ENCODE results near the gene EXT2.

The EXT2 gene

DNA sequence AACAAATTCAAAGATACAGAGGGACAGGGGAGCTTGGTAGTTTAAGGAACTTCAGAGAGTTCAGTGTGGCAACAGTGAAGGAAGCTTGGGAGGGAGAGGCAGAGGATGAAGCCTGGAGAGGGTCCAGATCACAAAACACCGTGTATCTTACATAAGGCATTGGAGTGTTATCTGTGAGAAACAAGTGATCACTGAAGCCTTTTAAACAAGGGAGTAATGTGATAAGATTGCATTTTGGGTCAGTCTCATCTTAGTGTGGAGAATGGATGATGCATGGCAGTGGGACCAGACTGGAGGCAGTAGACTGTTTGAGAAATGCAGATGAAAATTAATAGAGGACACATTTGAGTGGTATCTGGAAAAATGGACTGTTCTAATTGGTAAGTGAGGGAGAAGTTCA lies 79.4 kb downstream of the EXT2 start:
- DNase-seq, result no peak

- DNase-seq, result no peak
Observed at GRCh38 chr11:44176546-44177213, 81.2 kb downstream of the EXT2 start.

DNA sequence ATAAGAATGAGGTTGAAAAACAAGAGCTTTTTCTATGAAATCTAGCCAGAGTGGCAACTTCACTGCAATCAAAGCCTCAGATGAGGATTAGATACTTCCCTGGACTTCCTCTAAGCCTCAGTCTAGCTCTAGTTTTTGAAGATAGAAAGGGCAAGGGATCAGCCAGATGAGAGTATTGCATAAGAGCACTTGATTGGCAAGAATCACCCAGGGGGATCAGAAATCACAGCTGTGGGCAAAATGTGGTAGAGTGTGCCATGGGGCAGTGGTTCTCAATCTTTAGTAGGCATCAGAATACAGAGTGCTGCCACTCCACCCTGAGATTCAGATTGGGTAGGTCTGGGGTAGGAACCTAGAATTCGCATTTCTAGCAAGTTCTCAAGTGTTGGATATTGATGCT lies 82.4 kb downstream of the EXT2 start:
- DNase-seq, result no peak

GRCh38 chr11:44178381-44178780 lies 82.9 kb downstream of the EXT2 start:
- DNase-seq, result no peak

DNA sequence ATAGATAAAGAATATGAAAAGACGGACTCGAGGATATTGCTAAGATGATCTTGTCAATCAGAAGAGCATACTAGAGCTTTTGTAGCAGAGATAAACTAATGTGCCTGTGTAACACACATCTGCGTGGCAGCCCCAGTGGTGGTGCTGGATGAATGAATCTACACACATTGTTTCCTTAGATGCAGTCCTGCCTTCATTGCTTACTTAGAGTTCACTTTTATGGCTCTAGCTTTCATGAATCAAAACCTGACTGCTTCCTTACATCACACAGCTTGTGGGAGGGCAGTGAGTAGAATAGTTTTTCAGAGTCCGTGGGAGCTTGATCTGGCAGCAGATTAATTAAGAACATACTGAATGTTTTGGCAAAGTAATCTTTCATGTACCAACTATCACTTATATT lies 83.7 kb downstream of the EXT2 start:
- no peak for DNase-seq

DNA sequence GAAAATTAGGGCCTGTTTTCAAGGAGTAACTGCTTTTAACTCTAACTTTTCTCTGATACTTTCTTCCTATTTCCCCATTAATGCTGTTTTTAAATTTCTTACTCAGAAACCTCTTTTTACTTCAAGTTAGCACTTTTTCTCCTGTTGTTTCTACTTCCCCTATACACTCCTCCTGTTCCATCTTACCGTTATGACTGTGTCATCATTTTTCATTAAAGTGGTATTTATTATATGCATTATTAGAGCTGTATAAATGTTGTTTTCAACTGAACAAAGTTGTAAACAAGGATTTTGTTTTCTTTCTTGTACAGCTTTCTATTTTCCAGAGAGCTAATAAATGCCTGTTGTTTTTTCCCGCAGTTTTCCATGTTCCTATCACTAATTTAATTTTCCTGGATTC lies 84.6 kb downstream of the EXT2 start:
- DNase-seq, result no peak

DNA sequence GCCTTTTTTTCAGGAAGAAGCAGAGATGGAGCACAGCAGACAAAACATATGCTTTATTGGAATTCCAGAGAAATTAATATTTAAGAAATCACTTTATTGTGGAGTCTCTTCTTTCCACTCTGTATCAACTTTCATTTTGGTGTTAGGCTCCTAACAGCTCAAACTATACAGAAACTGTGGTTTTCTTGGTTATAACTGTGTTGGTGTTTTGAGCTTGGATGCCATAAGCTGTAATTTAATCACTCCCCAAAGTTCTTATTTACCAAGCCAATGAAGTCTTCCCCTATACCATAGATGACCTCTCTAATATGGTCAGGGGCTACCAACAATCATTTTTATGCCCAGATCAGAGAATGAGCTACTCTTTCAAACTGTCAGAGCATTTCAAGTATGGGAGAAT lies 90.0 kb downstream of the EXT2 start:
- DNase-seq, result no peak

DNA sequence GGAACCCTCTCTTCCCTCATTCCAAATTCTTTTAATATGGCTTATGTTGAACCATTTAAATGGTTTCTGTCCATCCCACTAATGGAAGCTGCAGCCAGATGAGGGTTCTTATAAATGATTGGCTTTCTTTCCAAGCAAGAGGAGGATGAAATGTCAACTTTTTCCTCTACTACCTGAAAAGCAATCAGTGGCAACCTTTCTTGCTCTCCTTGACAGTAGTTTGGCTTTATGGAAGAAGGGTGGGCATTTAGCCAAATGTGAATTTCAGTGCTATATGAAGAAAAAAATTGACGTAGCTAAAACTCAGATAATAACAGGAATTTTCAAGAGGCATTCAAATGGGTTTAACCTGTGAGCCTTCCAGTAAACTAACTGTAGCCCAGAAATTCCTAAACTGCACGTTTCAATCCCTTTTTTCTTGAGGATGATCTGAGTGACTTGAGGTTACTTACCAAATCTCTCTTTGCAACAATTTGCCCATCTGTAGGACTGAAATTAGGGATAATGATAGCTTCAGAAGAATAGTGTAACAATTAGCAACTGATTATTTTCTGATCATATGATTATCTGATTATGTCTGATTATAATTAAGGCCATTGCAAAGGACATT lies 90.9 kb downstream of the EXT2 start:
- DNase-seq, result no peak

GRCh38 chr11:44188643-44189042 lies 93.2 kb downstream of the EXT2 start:
- no peak for DNase-seq

GRCh38 chr11:44189986-44190882 lies 94.8 kb downstream of the EXT2 start:
- no peak for DNase-seq

DNA sequence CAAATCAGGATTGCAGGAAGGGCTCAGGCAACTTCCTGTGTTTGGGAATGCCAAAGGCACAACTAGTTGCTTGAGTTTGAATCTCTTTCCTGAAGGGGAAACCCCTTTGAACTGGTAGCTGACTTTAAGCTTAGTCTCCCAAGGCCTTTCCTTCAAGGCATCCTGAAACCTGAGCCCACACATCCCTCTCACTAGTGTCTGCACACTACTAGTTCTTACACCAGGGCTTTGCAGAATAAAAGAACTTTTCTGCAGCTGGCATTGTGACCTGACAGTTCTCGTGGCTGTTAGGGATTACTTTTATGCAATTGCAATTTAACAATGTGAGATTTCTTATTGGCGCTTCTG lies 95.4 kb downstream of the EXT2 start:
- no peak for DNase-seq

DNA sequence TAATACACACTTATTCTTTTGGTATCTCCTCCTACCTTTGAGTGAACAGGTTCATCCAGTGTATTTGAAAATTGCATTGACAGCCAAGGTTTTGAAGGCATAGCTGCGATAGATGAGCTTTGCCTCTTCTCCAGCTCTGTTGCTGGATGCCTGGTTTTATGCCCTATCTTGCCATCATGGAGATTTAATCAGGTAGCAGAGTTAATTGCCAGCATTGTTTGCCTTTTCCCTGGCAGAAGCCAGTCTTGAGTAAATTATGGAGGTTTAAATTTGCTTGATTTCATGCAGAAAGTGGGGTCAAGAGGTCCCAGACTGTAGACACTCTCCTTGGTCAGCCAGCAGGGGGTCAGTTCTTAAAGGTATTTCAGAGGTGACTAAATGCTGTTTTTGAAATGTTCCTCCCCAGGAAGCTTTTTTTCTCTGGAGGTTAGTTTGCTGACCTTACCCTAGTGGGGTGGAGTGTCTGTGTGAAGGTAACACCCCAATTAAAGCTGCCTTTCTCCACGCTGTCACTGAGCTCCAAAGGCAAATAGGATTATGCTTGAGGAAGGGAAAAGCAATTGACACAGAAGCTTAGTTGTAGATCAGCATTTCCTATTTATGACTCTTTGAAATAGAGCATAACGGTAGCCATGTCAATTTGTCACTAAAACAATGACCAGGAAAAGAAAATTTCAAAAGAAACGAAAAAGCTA lies 96.0 kb downstream of the EXT2 start:
- DNase-seq, result no peak

- DNase-seq, result no peak
Observed at GRCh38 chr11:44192017-44192385, 96.5 kb downstream of the EXT2 start.

DNA sequence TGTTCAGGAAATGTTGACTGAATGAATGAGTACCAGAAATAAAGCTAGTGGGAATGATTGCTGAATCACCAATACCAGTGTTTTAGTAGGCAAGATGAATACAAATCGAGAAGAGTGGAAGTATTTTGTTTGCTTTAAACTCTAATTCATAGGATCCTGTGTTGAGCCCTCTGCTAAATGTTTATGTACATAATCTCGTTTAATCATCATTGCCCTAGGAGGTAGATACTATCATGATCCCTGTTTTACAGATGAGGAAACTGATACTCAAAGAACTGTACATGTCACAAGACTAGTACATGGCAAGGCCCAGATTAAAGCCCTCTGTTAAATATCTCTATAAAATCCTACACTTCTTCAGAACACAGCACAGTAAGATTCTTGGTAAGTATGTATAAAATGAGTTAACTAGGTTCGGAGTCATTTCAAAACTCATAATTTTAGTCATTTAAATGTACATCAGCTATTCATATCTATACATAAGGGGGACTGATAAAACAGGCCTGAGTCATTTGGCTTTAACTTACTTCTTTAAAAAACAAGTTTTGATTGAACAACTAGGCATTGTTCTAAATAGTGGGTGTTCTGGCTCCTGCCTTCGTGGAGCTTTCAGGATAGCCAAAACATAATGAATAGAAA lies 97.1 kb downstream of the EXT2 start:
- no peak for DNase-seq

DNA sequence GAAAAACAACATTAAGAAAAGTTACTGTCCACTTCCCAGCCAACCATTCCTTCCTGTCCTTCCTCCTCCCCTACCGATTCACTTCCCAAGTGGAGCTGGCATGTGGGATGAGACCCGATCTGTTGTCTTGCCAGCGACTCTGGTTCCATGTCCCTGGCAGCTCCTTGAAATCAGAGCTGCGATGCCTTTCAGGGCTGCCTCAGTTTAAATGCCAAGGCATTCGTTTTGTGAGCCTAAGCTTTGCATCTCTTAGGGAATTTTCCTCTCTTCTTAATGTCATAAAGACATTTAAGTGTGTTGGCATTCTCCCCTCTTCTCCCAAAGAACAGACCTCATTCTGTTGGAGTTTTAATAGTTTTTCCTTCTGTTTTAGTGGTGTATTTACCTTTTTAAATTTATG lies 98.4 kb downstream of the EXT2 start:
- no peak for DNase-seq

DNA sequence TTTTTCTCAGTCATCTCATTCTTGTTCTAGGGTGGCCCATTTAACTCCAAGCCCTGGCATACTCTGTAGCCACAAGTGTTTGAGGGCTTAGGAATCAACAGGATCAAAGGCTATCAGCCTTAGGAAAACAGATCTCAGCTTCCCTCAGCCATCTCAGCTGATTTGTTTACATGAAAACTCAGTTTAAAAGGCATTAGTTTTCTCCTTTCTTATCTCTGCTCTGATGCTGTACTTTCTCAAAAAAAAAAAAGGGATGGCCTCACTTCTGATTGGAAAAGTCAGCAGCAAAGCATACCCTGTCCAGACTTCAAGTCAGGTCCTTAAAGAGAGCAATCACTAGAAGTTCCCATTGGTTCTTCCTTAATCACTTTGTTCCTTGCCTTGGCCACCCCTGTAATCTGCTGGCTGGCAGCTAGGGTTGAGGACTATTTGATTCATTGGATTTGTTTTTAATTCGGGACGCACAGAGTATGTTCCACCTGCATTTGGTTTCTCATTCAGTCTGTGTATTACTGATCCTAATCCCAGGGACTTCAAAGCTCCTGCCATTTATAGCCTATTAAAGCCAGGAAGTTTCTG lies 102.8 kb downstream of the EXT2 start:
- no peak for DNase-seq

GRCh38 chr11:44199298-44199697 lies 103.8 kb downstream of the EXT2 start:
- DNase-seq, result no peak

DNA sequence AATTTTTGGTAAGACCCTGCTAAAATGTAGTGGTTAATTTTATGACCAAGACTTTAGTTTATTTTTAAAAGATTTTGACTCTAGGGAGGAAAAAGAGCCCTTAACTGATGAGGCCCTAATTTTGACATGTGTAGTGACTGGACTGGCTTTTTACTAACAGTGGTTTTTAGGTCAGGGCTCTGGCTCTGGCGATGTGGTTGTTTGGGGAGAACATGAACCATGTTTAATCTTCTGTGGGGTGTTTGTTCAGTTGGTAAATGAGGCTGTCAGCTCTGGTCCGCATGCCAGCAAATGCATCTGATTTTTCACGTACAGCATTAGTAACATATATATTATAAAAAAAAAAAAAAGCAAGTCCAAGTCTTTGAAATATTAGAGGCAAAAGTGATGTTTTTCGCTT lies 104.3 kb downstream of the EXT2 start:
- DNase-seq, result no peak

DNA sequence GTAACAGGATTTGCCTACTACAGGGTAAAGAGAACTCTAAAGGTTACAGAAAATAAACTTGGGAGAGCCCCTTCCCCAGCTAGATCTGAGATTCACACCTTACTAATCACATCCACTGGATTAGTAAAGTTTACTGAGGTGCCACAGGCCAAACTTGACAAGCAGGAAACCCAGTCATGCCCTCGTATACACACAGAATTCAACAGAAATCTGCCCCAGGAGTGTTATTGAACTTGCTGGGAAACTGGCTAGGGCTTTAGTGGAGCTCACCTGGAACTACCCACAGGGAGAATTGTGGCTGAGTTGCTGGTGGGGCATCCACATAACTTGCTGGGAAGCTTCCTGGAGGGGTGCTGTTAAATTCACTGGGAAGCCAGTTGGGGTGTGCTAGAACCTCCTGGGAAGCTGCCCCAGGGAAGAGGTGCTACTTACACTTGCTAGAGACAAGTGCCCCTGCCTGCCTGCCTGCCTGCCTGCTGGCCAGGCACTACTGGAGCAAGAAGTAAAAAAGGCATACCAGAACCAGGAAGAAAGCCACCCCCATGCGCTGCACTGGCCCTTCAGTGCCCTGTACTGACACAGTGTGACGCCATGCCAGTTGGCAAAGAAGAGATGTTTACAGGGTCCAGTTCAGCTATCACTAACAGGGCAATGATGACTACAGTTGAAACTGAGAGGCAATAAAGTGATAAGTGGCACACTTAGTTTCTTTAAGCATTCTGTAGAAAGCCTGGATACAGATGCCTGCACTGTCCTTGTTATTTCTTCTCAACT lies 108.0 kb downstream of the EXT2 start:
- no peak for DNase-seq

- DNase-seq, result no peak
Observed at GRCh38 chr11:44205352-44205751, 109.9 kb downstream of the EXT2 start.

- no peak for DNase-seq
Observed at GRCh38 chr11:44205836-44206235, 110.4 kb downstream of the EXT2 start.

DNA sequence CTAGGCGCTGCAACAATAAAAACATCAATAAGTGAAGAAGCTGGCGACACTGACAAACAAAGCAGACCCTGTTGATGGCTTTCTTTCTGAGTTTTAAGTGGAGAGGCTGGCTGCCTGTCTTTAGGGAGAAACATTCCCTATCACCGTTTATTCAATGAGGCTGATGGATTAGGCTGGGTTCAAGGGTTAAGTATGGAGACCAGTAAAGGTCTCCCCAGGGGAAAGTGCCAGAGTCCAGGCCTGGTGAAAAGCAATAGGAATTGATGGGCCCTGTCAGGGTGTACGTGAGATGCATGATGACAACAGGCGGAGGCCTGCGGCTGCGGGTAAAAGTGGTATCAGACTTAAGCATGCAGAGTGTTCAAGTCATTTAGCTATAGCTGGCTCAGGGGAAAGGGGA lies 111.8 kb downstream of the EXT2 start:
- DNase-seq, result no peak

Measured in NCI-H2081 treated with DMSO at 0.1 percent for 48 hours (cell line).